K562 (cell line): ENCODE results near the gene GMEB2. TPM values are rescaled to one million over a fixed set of nuclear protein-coding genes. Genes with fewer than 3 reads are reported as not detected.

Experiments used
- ELF4 ChIP-seq: fragments of 450-650 bp; formaldehyde crosslinking; IDR thresholded peaks from 2 replicates; pipeline ENCODE4 v1.4.0; 2022; ENCODE audit warnings: missing genetic modification characterization
- FOXJ2 ChIP-seq: fragments of 200-800 bp; sonication (Bioruptor generic); IDR thresholded peaks from 2 replicates; pipeline ENCODE4 v1.6.1; 2016; ENCODE audit warnings: missing genetic modification characterization, missing compliant biosample characterization
- KLF13 ChIP-seq: fragments of 450-650 bp; IDR thresholded peaks from 2 replicates; pipeline ENCODE4 v1.6.1; 2016; ENCODE audit warnings: missing genetic modification characterization, low read depth, mild to moderate bottlenecking, missing compliant biosample characterization, moderate library complexity, borderline replicate concordance
- NFE2L1 ChIP-seq: fragments of 450-650 bp; IDR thresholded peaks from 2 replicates; pipeline ENCODE4 v1.6.1; 2016; ENCODE audit warnings: missing genetic modification characterization, low read depth, mild to moderate bottlenecking, missing compliant biosample characterization, moderate library complexity, borderline replicate concordance
- PHF8 ChIP-seq: fragments of 200-600 bp; sonication (generic); IDR thresholded peaks from 2 replicates; pipeline ENCODE4 v1.6.1; 2012; ENCODE audit warnings: mixed run types, mild to moderate bottlenecking, inconsistent platforms, low read length, moderate library complexity, borderline replicate concordance
- PHTF2 ChIP-seq: fragments of 250-450 bp; sonication (Bioruptor Pico); IDR thresholded peaks from 2 replicates; pipeline ENCODE4 v1.5.0; 2021; ENCODE audit warnings: mild to moderate bottlenecking
- RHOXF2B ChIP-seq: fragments of 250-450 bp; sonication (Bioruptor Pico); conservative IDR thresholded peaks from 2 replicates; pipeline ENCODE4 v1.5.1; 2021
- SIX5 ChIP-seq, 2 experiments: IDR thresholded peaks; 2 replicates each; pipeline ENCODE4 v1.6.1; 2011; ENCODE audit warnings: low read length in 2 of 2, borderline replicate concordance in 1 of 2, low read depth in 1 of 2, mild to moderate bottlenecking in 1 of 2, moderate library complexity in 1 of 2; ENCODE audit not compliant: insufficient read depth in 1 of 2
- SMAD2 ChIP-seq: fragments of 150-350 bp; IDR thresholded peaks from 2 replicates; pipeline ENCODE4 v1.6.1; 2014; ENCODE audit warnings: low read depth, mild to moderate bottlenecking, low read length
- ZNF184 ChIP-seq: sonication (generic); formaldehyde crosslinking; IDR thresholded peaks from 2 replicates; pipeline ENCODE4 v1.5.0; 2020; ENCODE audit warnings: missing genetic modification reagents
- ZNF696 ChIP-seq: fragments of 250-450 bp; sonication (Bioruptor Pico); conservative IDR thresholded peaks from 2 replicates; pipeline ENCODE4 v1.4.0; 2020; ENCODE audit warnings: mild to moderate bottlenecking, moderate library complexity
- ZNF717 ChIP-seq: fragments of 250-450 bp; sonication (Bioruptor Pico); IDR thresholded peaks from 2 replicates; pipeline ENCODE4 v1.5.0; 2021
- polyA plus RNA-seq, 8 experiments: library from polyadenylated mRNA; depleted of rRNA in 4 of 8; stranded (reverse) in 5 of 8; unstranded in 3 of 8; fragments of >200 nt; fragmentation: Nextera tagmentation in 2 of 8; fragmentation: Illumina TruSeq in 1 of 8; extraction: Ambion mirVana in 2 of 8; extraction: Trizol in 1 of 8; gene quantifications; 2 replicates each; pipeline versions ENCODE4 v1.2.1 to v1.2.3, GENCODE V29; 2011 to 2014; ENCODE audit warnings: inconsistent platforms in 1 of 8, missing spikeins in 1 of 8
- total RNA-seq, 7 experiments: library from RNA; depleted of rRNA in 6 of 7; stranded (reverse); fragments of >200 nt in 6 of 7; fragmentation: Illumina TruSeq in 2 of 7; extraction: Trizol in 2 of 7; gene quantifications; 2 replicates each; pipeline versions ENCODE4 v1.2.1 to v1.2.3, GENCODE V29; 2011 to 2021; ENCODE audit warnings: low replicate concordance in 1 of 7
- TF ChIP-seq, protein P1 (sequence below): fragments of 450-650 bp; IDR thresholded peaks from 2 replicates; pipeline ENCODE4 v1.6.1; 2016; ENCODE audit warnings: borderline replicate concordance
- TF ChIP-seq, protein P2 (sequence below): fragments of 450-650 bp; conservative IDR thresholded peaks from 2 replicates; pipeline ENCODE4 v1.6.1; 2016; ENCODE audit warnings: missing genetic modification characterization, low read depth, mild to moderate bottlenecking, control low read depth, missing compliant biosample characterization
- TF ChIP-seq, protein P3 (sequence below): sonication (generic); formaldehyde crosslinking; IDR thresholded peaks from 2 replicates; pipeline ENCODE4 v1.8.0; 2022; ENCODE audit warnings: missing genetic modification reagents, mild to moderate bottlenecking, borderline replicate concordance
- TF ChIP-seq, protein P4 (sequence below): fragments of 450-650 bp; IDR thresholded peaks from 2 replicates; pipeline ENCODE4 v1.6.1; 2016; ENCODE audit warnings: low read depth, mild to moderate bottlenecking, moderate library complexity
- TF ChIP-seq, protein P5 (sequence below): sonication (generic); formaldehyde crosslinking; IDR thresholded peaks from 2 replicates; pipeline ENCODE4 v1.8.1; 2023; ENCODE audit warnings: mild to moderate bottlenecking, missing genetic modification reagents

GMEB2 gene
- total and polyA plus RNA-seq, 9 of the 15 experiments (the other 6 are each of a cell fraction or from before 2014, with no cell fraction given): 0.03 to 13.9 (median 6.3) TPM

DNA sequence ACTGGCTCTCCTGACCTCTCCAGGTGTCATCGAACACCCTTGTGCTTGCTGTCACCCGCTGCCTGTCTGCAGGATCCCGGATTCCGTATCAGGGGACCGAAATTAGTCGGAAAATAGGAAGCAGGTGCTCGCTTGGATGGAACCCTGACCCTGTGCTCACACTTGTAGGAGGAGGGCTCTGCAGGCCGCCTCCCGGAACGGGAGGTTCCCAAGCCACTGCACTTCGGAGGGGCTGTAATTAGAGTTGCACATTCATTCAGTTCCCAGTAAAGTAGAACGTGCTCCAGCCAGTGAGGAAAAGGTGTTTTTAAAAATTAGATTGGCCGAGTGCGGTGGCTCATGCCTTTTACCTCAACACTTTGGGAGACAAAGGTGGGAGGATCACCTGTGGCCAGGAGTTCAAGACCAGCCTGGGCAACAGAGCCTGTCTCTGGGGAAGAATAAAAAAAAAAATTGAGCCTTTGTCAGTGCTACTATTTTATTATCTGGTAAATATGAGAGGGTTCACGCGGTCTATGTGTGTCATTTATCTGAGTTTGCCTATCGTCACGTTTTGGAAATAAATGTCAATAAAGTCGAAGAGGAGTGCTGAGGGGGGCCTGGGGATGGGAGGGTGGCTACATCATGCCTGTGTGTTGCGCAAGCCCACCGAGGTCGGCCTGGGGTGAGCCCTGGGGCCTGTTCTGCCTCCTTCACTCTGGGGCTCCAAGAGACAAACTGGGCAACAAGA is 1.5 kb upstream of the GMEB2 start (continued):
- TF ChIP-seq, protein P1, sequence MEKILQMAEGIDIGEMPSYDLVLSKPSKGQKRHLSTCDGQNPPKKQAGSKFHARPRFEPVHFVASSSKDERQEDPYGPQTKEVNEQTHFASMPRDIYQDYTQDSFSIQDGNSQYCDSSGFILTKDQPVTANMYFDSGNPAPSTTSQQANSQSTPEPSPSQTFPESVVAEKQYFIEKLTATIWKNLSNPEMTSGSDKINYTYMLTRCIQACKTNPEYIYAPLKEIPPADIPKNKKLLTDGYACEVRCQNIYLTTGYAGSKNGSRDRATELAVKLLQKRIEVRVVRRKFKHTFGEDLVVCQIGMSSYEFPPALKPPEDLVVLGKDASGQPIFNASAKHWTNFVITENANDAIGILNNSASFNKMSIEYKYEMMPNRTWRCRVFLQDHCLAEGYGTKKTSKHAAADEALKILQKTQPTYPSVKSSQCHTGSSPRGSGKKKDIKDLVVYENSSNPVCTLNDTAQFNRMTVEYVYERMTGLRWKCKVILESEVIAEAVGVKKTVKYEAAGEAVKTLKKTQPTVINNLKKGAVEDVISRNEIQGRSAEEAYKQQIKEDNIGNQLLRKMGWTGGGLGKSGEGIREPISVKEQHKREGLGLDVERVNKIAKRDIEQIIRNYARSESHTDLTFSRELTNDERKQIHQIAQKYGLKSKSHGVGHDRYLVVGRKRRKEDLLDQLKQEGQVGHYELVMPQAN: peak; percentile 88
- TF ChIP-seq PHTF2 (CRISPR knock-in tag) (no peak), FOXJ2 (tag) (no peak), ZNF696 (CRISPR knock-in tag) (no peak), ZNF184 (CRISPR knock-in tag) (no peak), SMAD2 (no peak), NFE2L1 (tag) (no peak), PHF8 (peak; percentile 47; the same call in 1 of the 2 replicates), KLF13 (tag) (no peak), RHOXF2B (no peak), SIX5 (IDR thresholded peaks at IDR 0.05; ENCODE audit: borderline replicate concordance in 1 of 2, insufficient read depth in 1 of 2, low read depth in 1 of 2, low read length in 2 of 2) (peak; percentile 32; a peak in 1 of 4 replicates), ELF4 (no peak), ZNF717 (CRISPR knock-in tag) (no peak)
- TF ChIP-seq, protein P2, sequence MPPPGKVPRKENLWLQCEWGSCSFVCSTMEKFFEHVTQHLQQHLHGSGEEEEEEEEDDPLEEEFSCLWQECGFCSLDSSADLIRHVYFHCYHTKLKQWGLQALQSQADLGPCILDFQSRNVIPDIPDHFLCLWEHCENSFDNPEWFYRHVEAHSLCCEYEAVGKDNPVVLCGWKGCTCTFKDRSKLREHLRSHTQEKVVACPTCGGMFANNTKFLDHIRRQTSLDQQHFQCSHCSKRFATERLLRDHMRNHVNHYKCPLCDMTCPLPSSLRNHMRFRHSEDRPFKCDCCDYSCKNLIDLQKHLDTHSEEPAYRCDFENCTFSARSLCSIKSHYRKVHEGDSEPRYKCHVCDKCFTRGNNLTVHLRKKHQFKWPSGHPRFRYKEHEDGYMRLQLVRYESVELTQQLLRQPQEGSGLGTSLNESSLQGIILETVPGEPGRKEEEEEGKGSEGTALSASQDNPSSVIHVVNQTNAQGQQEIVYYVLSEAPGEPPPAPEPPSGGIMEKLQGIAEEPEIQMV (tag): no peak
- TF ChIP-seq, protein P3, sequence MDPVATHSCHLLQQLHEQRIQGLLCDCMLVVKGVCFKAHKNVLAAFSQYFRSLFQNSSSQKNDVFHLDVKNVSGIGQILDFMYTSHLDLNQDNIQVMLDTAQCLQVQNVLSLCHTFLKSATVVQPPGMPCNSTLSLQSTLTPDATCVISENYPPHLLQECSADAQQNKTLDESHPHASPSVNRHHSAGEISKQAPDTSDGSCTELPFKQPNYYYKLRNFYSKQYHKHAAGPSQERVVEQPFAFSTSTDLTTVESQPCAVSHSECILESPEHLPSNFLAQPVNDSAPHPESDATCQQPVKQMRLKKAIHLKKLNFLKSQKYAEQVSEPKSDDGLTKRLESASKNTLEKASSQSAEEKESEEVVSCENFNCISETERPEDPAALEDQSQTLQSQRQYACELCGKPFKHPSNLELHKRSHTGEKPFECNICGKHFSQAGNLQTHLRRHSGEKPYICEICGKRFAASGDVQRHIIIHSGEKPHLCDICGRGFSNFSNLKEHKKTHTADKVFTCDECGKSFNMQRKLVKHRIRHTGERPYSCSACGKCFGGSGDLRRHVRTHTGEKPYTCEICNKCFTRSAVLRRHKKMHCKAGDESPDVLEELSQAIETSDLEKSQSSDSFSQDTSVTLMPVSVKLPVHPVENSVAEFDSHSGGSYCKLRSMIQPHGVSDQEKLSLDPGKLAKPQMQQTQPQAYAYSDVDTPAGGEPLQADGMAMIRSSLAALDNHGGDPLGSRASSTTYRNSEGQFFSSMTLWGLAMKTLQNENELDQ (CRISPR knock-in tag): no peak
- TF ChIP-seq, protein P4, sequence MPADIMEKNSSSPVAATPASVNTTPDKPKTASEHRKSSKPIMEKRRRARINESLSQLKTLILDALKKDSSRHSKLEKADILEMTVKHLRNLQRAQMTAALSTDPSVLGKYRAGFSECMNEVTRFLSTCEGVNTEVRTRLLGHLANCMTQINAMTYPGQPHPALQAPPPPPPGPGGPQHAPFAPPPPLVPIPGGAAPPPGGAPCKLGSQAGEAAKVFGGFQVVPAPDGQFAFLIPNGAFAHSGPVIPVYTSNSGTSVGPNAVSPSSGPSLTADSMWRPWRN: peak; percentile 46; the same call in 1 of the 2 replicates
- TF ChIP-seq, protein P5, sequence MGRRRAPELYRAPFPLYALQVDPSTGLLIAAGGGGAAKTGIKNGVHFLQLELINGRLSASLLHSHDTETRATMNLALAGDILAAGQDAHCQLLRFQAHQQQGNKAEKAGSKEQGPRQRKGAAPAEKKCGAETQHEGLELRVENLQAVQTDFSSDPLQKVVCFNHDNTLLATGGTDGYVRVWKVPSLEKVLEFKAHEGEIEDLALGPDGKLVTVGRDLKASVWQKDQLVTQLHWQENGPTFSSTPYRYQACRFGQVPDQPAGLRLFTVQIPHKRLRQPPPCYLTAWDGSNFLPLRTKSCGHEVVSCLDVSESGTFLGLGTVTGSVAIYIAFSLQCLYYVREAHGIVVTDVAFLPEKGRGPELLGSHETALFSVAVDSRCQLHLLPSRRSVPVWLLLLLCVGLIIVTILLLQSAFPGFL (CRISPR knock-in tag): no peak
